Activated T-cell treated with anti-CD3 and anti-CD28 coated beads, Interleukin-2, amount 50 U/mL, for 72 hours (primary cell): ENCODE measurements around the gene NECTIN1. TPM values are rescaled to one million over a fixed set of nuclear protein-coding genes. Genes with fewer than 3 reads are reported as not detected.

Source experiments
- ATAC-seq, 2 donors: fragments of 150-1000 bp; cut with Tn5 transposase; replicated peaks in 1 of 2; 2 replicates each; pipeline ENCODE4 v1.10.0; 2021; ENCODE audit warnings: moderate library complexity in 2 of 2, mild to moderate bottlenecking in 1 of 2
- DNase-seq, 2 donors: peaks; one replicate each; pipeline ENCODE4 v3.0.0; 2021 to 2022; ENCODE audit warnings: mixed read lengths in 1 of 2
- H3K27ac Mint-ChIP-seq: one replicate; pipeline ENCODE4 v1.8.0; 2022; ENCODE audit warnings: mild to moderate bottlenecking, moderate library complexity, mixed read lengths
- H3K27me3 Mint-ChIP-seq: one replicate; pipeline ENCODE4 v1.8.0; 2022; ENCODE audit warnings: low read depth, mixed read lengths
- H3K36me3 Mint-ChIP-seq, 2 donors: one replicate each; pipeline ENCODE4 v1.8.0; 2022; ENCODE audit warnings: mixed read lengths in 2 of 2, mild to moderate bottlenecking in 1 of 2; ENCODE audit not compliant: insufficient read depth in 2 of 2
- H3K4me1 Mint-ChIP-seq: one replicate; pipeline ENCODE4 v1.8.0; 2022; ENCODE audit warnings: low read depth, mixed read lengths
- H3K4me3 Mint-ChIP-seq, 2 donors: one replicate each; pipeline ENCODE4 v1.8.0; 2022; ENCODE audit warnings: mild to moderate bottlenecking in 2 of 2, mixed read lengths in 2 of 2, moderate library complexity in 2 of 2
- H3K9me3 Mint-ChIP-seq, 2 donors: one replicate each; pipeline ENCODE4 v1.8.0; 2022; ENCODE audit warnings: mixed read lengths in 2 of 2
- total RNA-seq, 2 donors: library from RNA; stranded (reverse); gene quantifications; one replicate each; pipeline ENCODE4 v1.2.3, GENCODE V29; 2022

The NECTIN1 gene
- total RNA-seq, 2 donors from 2014 or later: 1.5 to 2.6 TPM

GRCh38 chr11:119634301-119634700 lies 94.7 kb downstream of the NECTIN1 start:
- Mint-ChIP-seq H3K27ac (no peak overlapping the region), H3K36me3 (no peaks in the 10 kb centered on the region)
- ATAC-seq: no peak

GRCh38 chr11:119629834-119630624 lies 99.0 kb downstream of the NECTIN1 start:
- no peak for ATAC-seq

More at GRCh38 chr11:119634301-119634700, 94.7 kb downstream of the NECTIN1 start:
- Mint-ChIP-seq H3K27me3 (no peaks in the 10 kb centered on the region), H3K9me3 (no peaks in the 10 kb centered on the region), H3K4me3 (no peak overlapping the region), H3K4me1 (no peaks in the 10 kb centered on the region)
- no peak for DNase-seq

GRCh38 chr11:119629085-119629484 lies 99.9 kb downstream of the NECTIN1 start:
- peaks cover 10% of the 10 kb centered on the region for H3K27me3 Mint-ChIP-seq
- H3K27ac Mint-ChIP-seq: no peak overlapping the region
- no peak for ATAC-seq
- DNase-seq: no peak
- H3K4me1 Mint-ChIP-seq: no peaks in the 10 kb centered on the region
- H3K9me3 Mint-ChIP-seq: no peaks in the 10 kb centered on the region
- no peak overlapping the region for H3K4me3 Mint-ChIP-seq
- no peaks in the 10 kb centered on the region for H3K36me3 Mint-ChIP-seq

More at GRCh38 chr11:119629834-119630624, 99.0 kb downstream of the NECTIN1 start:
- Mint-ChIP-seq H3K4me3 (no peak overlapping the region), H3K27me3 (peaks cover 10% of the 10 kb centered on the region), H3K4me1 (no peaks in the 10 kb centered on the region), H3K27ac (no peak overlapping the region), H3K36me3 (no peaks in the 10 kb centered on the region), H3K9me3 (no peaks in the 10 kb centered on the region)
- no peak for DNase-seq

GRCh38 chr11:119627286-119627685 lies 101.7 kb downstream of the NECTIN1 start:
- no peak for DNase-seq
- Mint-ChIP-seq H3K4me1 (no peaks in the 10 kb centered on the region), H3K36me3 (no peaks in the 10 kb centered on the region), H3K27ac (no peak overlapping the region), H3K4me3 (no peak overlapping the region), H3K9me3 (no peaks in the 10 kb centered on the region), H3K27me3 (peaks cover 10% of the 10 kb centered on the region)
- no peak for ATAC-seq

- Mint-ChIP-seq H3K36me3 (no peaks in the 10 kb centered on the region), H3K4me1 (no peaks in the 10 kb centered on the region), H3K27ac (no peak overlapping the region)
These were observed 102.1 kb downstream of the NECTIN1 start for GRCh38 chr11:119626871-119627270.

GRCh38 chr11:119626197-119626841 lies 102.7 kb downstream of the NECTIN1 start:
- H3K27ac Mint-ChIP-seq: no peak overlapping the region
- no peak for DNase-seq
- no peak for ATAC-seq
- no peaks in the 10 kb centered on the region for H3K9me3 Mint-ChIP-seq
- no peaks in the 10 kb centered on the region for H3K4me1 Mint-ChIP-seq
- H3K36me3 Mint-ChIP-seq: no peaks in the 10 kb centered on the region
- no peak overlapping the region for H3K4me3 Mint-ChIP-seq
- peaks cover 14% of the 10 kb centered on the region for H3K27me3 Mint-ChIP-seq

More at GRCh38 chr11:119626871-119627270, 102.1 kb downstream of the NECTIN1 start:
- ATAC-seq (no peak), DNase-seq (no peak)
- H3K27me3 Mint-ChIP-seq: peaks cover 10% of the 10 kb centered on the region
- no peak overlapping the region for H3K4me3 Mint-ChIP-seq
- no peaks in the 10 kb centered on the region for H3K9me3 Mint-ChIP-seq

GRCh38 chr11:119625206-119625978 lies 103.6 kb downstream of the NECTIN1 start:
- ATAC-seq (no peak), DNase-seq (no peak)
- H3K27ac Mint-ChIP-seq: no peak overlapping the region
- H3K27me3 Mint-ChIP-seq: peaks cover 23% of the 10 kb centered on the region
- H3K36me3 Mint-ChIP-seq: no peaks in the 10 kb centered on the region
- H3K4me3 Mint-ChIP-seq: no peak overlapping the region
- H3K4me1 Mint-ChIP-seq: no peaks in the 10 kb centered on the region
- H3K9me3 Mint-ChIP-seq: no peaks in the 10 kb centered on the region

- Mint-ChIP-seq H3K4me1 (no peaks in the 10 kb centered on the region), H3K4me3 (no peak overlapping the region), H3K9me3 (no peaks in the 10 kb centered on the region), H3K27ac (no peak overlapping the region), H3K27me3 (peaks cover 26% of the 10 kb centered on the region), H3K36me3 (no peaks in the 10 kb centered on the region)
- no peak for ATAC-seq
- DNase-seq: no peak
These were observed 104.4 kb downstream of the NECTIN1 start for GRCh38 chr11:119624629-119625028.

- no peaks in the 10 kb centered on the region for H3K4me1 Mint-ChIP-seq
- H3K4me3 Mint-ChIP-seq: no peak overlapping the region
- no peaks in the 10 kb centered on the region for H3K9me3 Mint-ChIP-seq
- ATAC-seq (no peak), DNase-seq (no peak)
- peaks cover 26% of the 10 kb centered on the region for H3K27me3 Mint-ChIP-seq
- no peak overlapping the region for H3K27ac Mint-ChIP-seq
- no peaks in the 10 kb centered on the region for H3K36me3 Mint-ChIP-seq
These were observed 104.8 kb downstream of the NECTIN1 start for GRCh38 chr11:119624102-119624615.

- Mint-ChIP-seq H3K27ac (no peak overlapping the region), H3K27me3 (peaks cover 26% of the 10 kb centered on the region), H3K9me3 (no peaks in the 10 kb centered on the region), H3K4me3 (no peak overlapping the region), H3K4me1 (no peaks in the 10 kb centered on the region), H3K36me3 (no peaks in the 10 kb centered on the region)
- DNase-seq: no peak
- no peak for ATAC-seq
These were observed 105.3 kb downstream of the NECTIN1 start for GRCh38 chr11:119623682-119624081.

GRCh38 chr11:119622454-119623143 lies 106.4 kb downstream of the NECTIN1 start:
- DNase-seq (no peak), ATAC-seq (no peak)
- Mint-ChIP-seq H3K4me1 (no peaks in the 10 kb centered on the region), H3K27me3 (peaks cover 26% of the 10 kb centered on the region), H3K36me3 (no peaks in the 10 kb centered on the region), H3K9me3 (no peaks in the 10 kb centered on the region), H3K27ac (no peak overlapping the region), H3K4me3 (no peak overlapping the region)

GRCh38 chr11:119619665-119620064 lies 109.3 kb downstream of the NECTIN1 start:
- Mint-ChIP-seq H3K27me3 (peaks cover 16% of the 10 kb centered on the region), H3K27ac (no peak overlapping the region), H3K9me3 (no peaks in the 10 kb centered on the region), H3K36me3 (no peaks in the 10 kb centered on the region), H3K4me3 (no peak overlapping the region), H3K4me1 (no peaks in the 10 kb centered on the region)
- DNase-seq: no peak
- ATAC-seq: no peak
